ENCODE results near the gene TMCC1.
A peak's percentile ranks its signal among the peaks of the same experiment; 100 is the strongest.

The TMCC1 gene

DNA sequence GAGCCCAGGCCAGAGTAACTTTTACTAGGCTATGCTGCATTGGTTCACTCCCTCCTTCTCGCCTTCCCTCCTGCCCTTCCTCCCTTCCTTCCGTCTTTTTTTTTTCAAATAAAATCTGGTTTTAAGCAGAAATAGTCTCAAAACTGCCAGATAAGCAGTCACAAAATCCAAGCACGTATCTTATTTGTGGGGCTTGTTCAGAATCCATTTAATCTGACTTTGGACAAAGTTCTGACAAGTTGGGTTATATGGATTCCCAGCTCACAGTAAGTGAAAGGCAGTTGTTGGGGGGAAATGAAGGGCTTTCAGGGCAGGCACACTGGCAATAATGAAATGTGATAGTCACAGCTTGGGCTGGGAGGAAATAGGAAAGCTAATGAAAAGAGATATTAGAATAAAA is 255.0 kb downstream of the TMCC1 start:
- H3K36me3 ChIP-seq (ENCODE audit: insufficient read depth, low read length): no peaks in the 10 kb centered on the region
- no peak overlapping the region for H3K27ac ChIP-seq (ENCODE audit: low read depth, low read length)
- no peaks in the 10 kb centered on the region for H3K4me1 ChIP-seq (ENCODE audit: insufficient read depth, low read length)

GRCh38 chr3:129636082-129636481 is 257.4 kb downstream of the TMCC1 start:
- Histone ChIP-seq H3K9ac (ENCODE audit: low read length) (no peak overlapping the region), H3K4me1 (ENCODE audit: insufficient read depth, low read length) (no peaks in the 10 kb centered on the region), H3K27me3 (ENCODE audit: control insufficient read depth in 1 of 2, insufficient read depth in 2 of 2, low read length in 2 of 2) (no peaks in the 10 kb centered on the region), H3K36me3 (ENCODE audit: insufficient read depth, low read length) (no peaks in the 10 kb centered on the region), H3K4me3 (ENCODE audit: low read depth in 1 of 2, low read length in 2 of 2) (no peak overlapping the region), H3K9me3 (ENCODE audit: low read length) (no peaks in the 10 kb centered on the region), H3K27ac (ENCODE audit: low read depth, low read length) (no peak overlapping the region)

More for the DNA sequence above, 255.0 kb downstream of the TMCC1 start:
- H3K27me3 ChIP-seq (ENCODE audit: control insufficient read depth in 1 of 2, insufficient read depth in 2 of 2, low read length in 2 of 2): no peaks in the 10 kb centered on the region
- H3K9ac ChIP-seq (ENCODE audit: low read length): no peak overlapping the region
- no peak overlapping the region for H3K4me3 ChIP-seq (ENCODE audit: low read depth in 1 of 2, low read length in 2 of 2)
- H3K9me3 ChIP-seq (ENCODE audit: low read length): no peaks in the 10 kb centered on the region

- Histone ChIP-seq H3K4me3 (ENCODE audit: low read depth in 1 of 2, low read length in 2 of 2) (no peak overlapping the region), H3K27ac (ENCODE audit: low read depth, low read length) (no peak overlapping the region), H3K9ac (ENCODE audit: low read length) (no peak overlapping the region), H3K9me3 (ENCODE audit: low read length) (no peaks in the 10 kb centered on the region), H3K27me3 (ENCODE audit: control insufficient read depth in 1 of 2, insufficient read depth in 2 of 2, low read length in 2 of 2) (no peaks in the 10 kb centered on the region), H3K36me3 (ENCODE audit: insufficient read depth, low read length) (no peaks in the 10 kb centered on the region), H3K4me1 (ENCODE audit: insufficient read depth, low read length) (no peaks in the 10 kb centered on the region)
Observed at GRCh38 chr3:129635656-129636055, 257.9 kb downstream of the TMCC1 start.

- no peaks in the 10 kb centered on the region for H3K4me1 ChIP-seq (ENCODE audit: insufficient read depth, low read length)
- H3K27ac ChIP-seq (ENCODE audit: low read depth, low read length): no peak overlapping the region
- H3K9me3 ChIP-seq (ENCODE audit: low read length): no peaks in the 10 kb centered on the region
- H3K27me3 ChIP-seq (ENCODE audit: control insufficient read depth in 1 of 2, insufficient read depth in 2 of 2, low read length in 2 of 2): no peaks in the 10 kb centered on the region
- no peaks in the 10 kb centered on the region for H3K36me3 ChIP-seq (ENCODE audit: insufficient read depth, low read length)
- H3K9ac ChIP-seq (ENCODE audit: low read length): no peak overlapping the region
- H3K4me3 ChIP-seq (ENCODE audit: low read depth in 1 of 2, low read length in 2 of 2): no peak overlapping the region
Observed at GRCh38 chr3:129633751-129634481, 259.6 kb downstream of the TMCC1 start.

DNA sequence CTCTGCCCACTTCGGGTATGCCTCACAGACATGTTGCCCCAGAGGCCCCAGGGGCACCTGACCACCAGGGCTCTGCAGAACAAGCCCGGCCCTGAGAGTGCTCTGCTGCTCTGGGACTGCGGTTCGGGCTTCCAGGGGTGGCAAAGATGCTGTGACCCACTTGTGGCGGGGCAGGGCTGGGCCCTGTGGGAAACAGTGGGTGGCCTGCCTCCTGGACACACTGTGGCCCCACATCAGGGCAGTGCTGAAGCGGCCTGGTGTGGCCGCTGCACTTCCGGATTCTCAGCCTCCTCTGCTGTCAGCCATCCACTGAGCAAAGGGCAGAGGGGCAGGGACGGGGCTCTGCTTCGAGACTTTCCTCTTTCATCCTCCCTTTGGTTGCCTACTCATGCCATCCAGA is 260.5 kb downstream of the TMCC1 start:
- Histone ChIP-seq H3K36me3 (ENCODE audit: insufficient read depth, low read length) (no peaks in the 10 kb centered on the region), H3K27me3 (ENCODE audit: control insufficient read depth in 1 of 2, insufficient read depth in 2 of 2, low read length in 2 of 2) (no peaks in the 10 kb centered on the region), H3K9ac (ENCODE audit: low read length) (no peak overlapping the region), H3K27ac (ENCODE audit: low read depth, low read length) (no peak overlapping the region), H3K9me3 (ENCODE audit: low read length) (no peaks in the 10 kb centered on the region), H3K4me1 (ENCODE audit: insufficient read depth, low read length) (peaks cover 4% of the 10 kb centered on the region), H3K4me3 (ENCODE audit: low read depth in 1 of 2, low read length in 2 of 2) (no peak overlapping the region)

DNA sequence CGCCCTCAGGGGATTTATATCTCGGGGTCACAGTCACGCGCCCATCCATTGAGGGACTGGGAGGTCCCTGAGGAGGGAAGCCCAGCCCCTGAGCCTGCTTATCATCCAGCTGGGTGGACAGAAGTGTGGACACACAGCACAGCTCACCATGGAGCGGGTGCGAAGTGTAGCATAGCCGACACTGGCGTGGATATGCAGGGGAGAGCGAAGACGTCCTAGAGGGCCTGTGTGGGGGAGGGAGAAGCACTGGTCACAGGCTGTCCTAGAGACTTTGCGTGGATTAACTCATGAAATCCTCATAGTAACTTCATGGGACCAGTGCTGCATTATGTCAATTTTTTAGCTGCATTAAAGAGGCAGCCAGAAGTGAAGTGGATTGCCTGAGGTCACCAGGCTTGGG is 261.0 kb downstream of the TMCC1 start:
- Histone ChIP-seq H3K27me3 (ENCODE audit: control insufficient read depth in 1 of 2, insufficient read depth in 2 of 2, low read length in 2 of 2) (no peaks in the 10 kb centered on the region), H3K27ac (ENCODE audit: low read depth, low read length) (no peak overlapping the region), H3K4me1 (ENCODE audit: insufficient read depth, low read length) (peaks cover 6% of the 10 kb centered on the region), H3K4me3 (ENCODE audit: low read depth in 1 of 2, low read length in 2 of 2) (no peak overlapping the region), H3K9me3 (ENCODE audit: low read length) (no peaks in the 10 kb centered on the region), H3K36me3 (ENCODE audit: insufficient read depth, low read length) (no peaks in the 10 kb centered on the region), H3K9ac (ENCODE audit: low read length) (no peak overlapping the region)

DNA sequence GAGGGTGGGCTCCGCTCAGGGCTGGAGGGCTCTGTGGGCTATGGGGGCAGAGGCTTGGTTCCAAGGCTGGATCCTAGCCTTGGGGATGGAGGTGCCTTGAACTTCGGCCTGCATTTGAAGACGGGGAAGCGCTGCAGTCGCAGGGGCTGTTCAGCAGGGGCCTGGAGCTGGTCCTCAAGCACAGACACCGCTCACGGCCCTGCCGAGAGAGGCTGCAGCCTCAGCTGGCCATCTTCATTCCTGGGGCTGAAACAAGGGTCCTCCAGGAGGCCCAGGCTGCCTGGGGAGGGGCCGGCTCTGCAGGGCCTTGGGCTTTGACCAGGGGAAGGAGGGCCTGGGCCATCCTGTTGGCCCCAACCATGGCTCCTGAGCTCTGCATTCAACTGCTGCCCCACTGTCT is 261.5 kb downstream of the TMCC1 start:
- no peaks in the 10 kb centered on the region for H3K27me3 ChIP-seq (ENCODE audit: control insufficient read depth in 1 of 2, insufficient read depth in 2 of 2, low read length in 2 of 2)
- no peaks in the 10 kb centered on the region for H3K36me3 ChIP-seq (ENCODE audit: insufficient read depth, low read length)
- H3K9ac ChIP-seq (ENCODE audit: low read length): no peak overlapping the region

DNA sequence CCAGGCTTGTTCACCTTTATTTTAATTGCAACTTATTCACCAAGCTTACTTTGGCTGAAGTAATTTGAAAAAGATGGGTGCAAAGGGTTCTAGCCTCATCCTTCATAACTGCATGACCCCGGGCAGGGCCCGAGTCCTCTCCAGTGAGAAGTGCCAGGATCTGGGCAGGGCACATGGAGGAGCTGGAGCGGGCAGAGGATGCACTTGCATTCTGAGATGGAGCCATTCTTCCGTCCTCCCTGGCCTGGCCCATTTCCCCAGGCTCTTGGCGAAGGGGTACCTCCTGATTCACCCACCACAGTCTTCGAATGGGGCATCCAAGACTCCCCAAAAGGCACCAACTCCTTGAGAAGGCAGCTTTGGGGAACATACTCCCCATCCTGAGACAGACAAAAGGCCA is 264.5 kb downstream of the TMCC1 start:
- no peak overlapping the region for H3K27ac ChIP-seq (ENCODE audit: low read depth, low read length)
- H3K4me3 ChIP-seq (ENCODE audit: low read depth in 1 of 2, low read length in 2 of 2): no peak overlapping the region

More for the DNA sequence above, 261.5 kb downstream of the TMCC1 start:
- no peak overlapping the region for H3K4me3 ChIP-seq (ENCODE audit: low read depth in 1 of 2, low read length in 2 of 2)
- H3K4me1 ChIP-seq (ENCODE audit: insufficient read depth, low read length): peaks cover 6% of the 10 kb centered on the region
- no peaks in the 10 kb centered on the region for H3K9me3 ChIP-seq (ENCODE audit: low read length)
- no peak overlapping the region for H3K27ac ChIP-seq (ENCODE audit: low read depth, low read length)

DNA sequence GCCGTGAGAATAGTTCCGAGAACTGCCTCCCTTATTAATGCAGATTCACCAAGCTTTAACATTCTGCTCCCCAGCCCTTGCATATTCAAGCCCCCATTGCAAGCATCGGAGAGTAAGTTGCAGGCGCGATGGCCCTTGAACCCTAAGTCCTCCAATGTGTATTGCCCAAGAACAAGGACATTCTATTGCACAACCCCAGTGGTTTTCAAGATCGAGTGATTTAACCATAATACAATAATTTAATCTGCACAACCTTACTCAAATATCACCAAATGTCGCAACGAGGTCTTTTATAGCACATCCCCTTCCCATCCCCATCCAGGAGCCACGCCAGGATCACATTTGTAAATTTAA is 265.4 kb downstream of the TMCC1 start:
- H3K4me3 ChIP-seq (ENCODE audit: low read depth in 1 of 2, low read length in 2 of 2): peak overlapping the region in 1 of 2 donors; percentile 72
- peak overlapping the region; percentile 95 for H3K27ac ChIP-seq (ENCODE audit: low read depth, low read length)
- H3K27me3 ChIP-seq (ENCODE audit: control insufficient read depth in 1 of 2, insufficient read depth in 2 of 2, low read length in 2 of 2): no peaks in the 10 kb centered on the region
- peaks cover 32% of the 10 kb centered on the region for H3K4me1 ChIP-seq (ENCODE audit: insufficient read depth, low read length)
- H3K36me3 ChIP-seq (ENCODE audit: insufficient read depth, low read length): no peaks in the 10 kb centered on the region
- H3K9ac ChIP-seq (ENCODE audit: low read length): peak overlapping the region; percentile 68
- no peaks in the 10 kb centered on the region for H3K9me3 ChIP-seq (ENCODE audit: low read length)

More for the DNA sequence above, 264.5 kb downstream of the TMCC1 start:
- H3K36me3 ChIP-seq (ENCODE audit: insufficient read depth, low read length): no peaks in the 10 kb centered on the region
- no peaks in the 10 kb centered on the region for H3K9me3 ChIP-seq (ENCODE audit: low read length)
- peaks cover 26% of the 10 kb centered on the region for H3K4me1 ChIP-seq (ENCODE audit: insufficient read depth, low read length)
- H3K9ac ChIP-seq (ENCODE audit: low read length): no peak overlapping the region
- H3K27me3 ChIP-seq (ENCODE audit: control insufficient read depth in 1 of 2, insufficient read depth in 2 of 2, low read length in 2 of 2): no peaks in the 10 kb centered on the region

GRCh38 chr3:129627350-129628168 is 266.0 kb downstream of the TMCC1 start:
- Histone ChIP-seq H3K4me1 (ENCODE audit: insufficient read depth, low read length) (peaks cover 38% of the 10 kb centered on the region), H3K27me3 (ENCODE audit: control insufficient read depth in 1 of 2, insufficient read depth in 2 of 2, low read length in 2 of 2) (no peaks in the 10 kb centered on the region), H3K9me3 (ENCODE audit: low read length) (no peaks in the 10 kb centered on the region), H3K9ac (ENCODE audit: low read length) (peak overlapping the region; percentile 76), H3K36me3 (ENCODE audit: insufficient read depth, low read length) (no peaks in the 10 kb centered on the region), H3K27ac (ENCODE audit: low read depth, low read length) (peak overlapping the region; percentile 95), H3K4me3 (ENCODE audit: low read depth in 1 of 2, low read length in 2 of 2) (peak overlapping the region; percentile 72 to 87)

DNA sequence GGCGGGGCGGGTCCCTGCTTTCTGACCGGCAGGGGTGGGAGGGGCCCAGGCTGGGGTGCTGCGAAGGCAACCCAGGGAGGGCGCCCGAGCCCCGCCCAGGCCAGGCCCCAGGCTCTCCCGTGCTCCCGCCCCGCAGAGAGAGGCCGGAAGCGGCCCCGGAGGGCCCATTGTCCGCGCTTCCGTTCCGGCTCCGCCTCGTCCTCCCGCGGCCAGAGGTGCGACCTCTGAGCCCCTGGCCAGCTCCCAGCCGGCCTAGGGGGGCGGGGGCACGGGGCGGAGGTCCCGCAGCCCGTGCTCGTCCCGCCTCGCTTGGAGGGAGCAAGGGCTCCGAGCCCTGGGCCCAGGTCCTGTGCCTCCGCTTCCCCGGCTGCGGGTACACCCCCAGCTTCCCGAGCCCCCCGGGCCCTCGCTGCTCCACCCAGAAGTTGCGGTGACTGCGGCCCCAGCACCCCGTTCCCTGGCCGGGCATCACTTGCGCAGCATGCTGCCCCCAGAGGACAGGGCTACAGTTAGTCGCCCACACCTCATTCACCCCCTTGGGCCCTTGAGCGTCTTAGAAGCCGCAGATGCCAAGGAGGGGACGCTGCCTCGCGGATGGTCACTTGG is 266.7 kb downstream of the TMCC1 start:
- no peaks in the 10 kb centered on the region for H3K36me3 ChIP-seq (ENCODE audit: insufficient read depth, low read length)
- H3K9me3 ChIP-seq (ENCODE audit: low read length): no peaks in the 10 kb centered on the region
- no peaks in the 10 kb centered on the region for H3K27me3 ChIP-seq (ENCODE audit: control insufficient read depth in 1 of 2, insufficient read depth in 2 of 2, low read length in 2 of 2)
- peak overlapping the region; percentile 95 for H3K27ac ChIP-seq (ENCODE audit: low read depth, low read length)
- peaks cover 40% of the 10 kb centered on the region for H3K4me1 ChIP-seq (ENCODE audit: insufficient read depth, low read length)
- H3K9ac ChIP-seq (ENCODE audit: low read length): peak overlapping the region; percentile 76
- peak overlapping the region; percentile 72 to 87 for H3K4me3 ChIP-seq (ENCODE audit: low read depth in 1 of 2, low read length in 2 of 2)
